Right atrium auricular region (tissue), 2 donors: ENCODE data around the gene ATG7. TPM values are rescaled to one million over a fixed set of nuclear protein-coding genes. Genes with fewer than 3 reads are reported as not detected.
"Not testable (repeated sequence)": the region's sequence is repeated elsewhere in the genome, so short reads cannot be mapped to it uniquely, and the experiment has no call there.

ENCODE experiments used
- DNase-seq: peaks from one replicate; pipeline ENCODE4 v3.0.0-alpha.2; 2019; ENCODE audit warnings: low spot score
- H3K27ac ChIP-seq, 2 donors: fragments of 200-600 bp; sonication (generic); 1 replicate in 1 of 2; 2 replicates in 1 of 2; pipeline ENCODE4 v1.5.1; 2016 to 2019
- H3K27me3 ChIP-seq, 2 donors: fragments of 200-600 bp; sonication (generic); one replicate each; pipeline versions ENCODE4 v1.5.1 to v1.6.0; 2017 to 2019
- H3K36me3 ChIP-seq: fragments of 200-600 bp; sonication (generic); one replicate; pipeline ENCODE4 v1.5.1; 2016
- H3K4me1 ChIP-seq, 2 donors: fragments of 200-600 bp; sonication (generic); one replicate each; pipeline versions ENCODE4 v1.5.1 to v1.6.0; 2017 to 2019
- H3K4me3 ChIP-seq, 2 donors: fragments of 200-600 bp; sonication (generic); 1 replicate in 1 of 2; 2 replicates in 1 of 2; pipeline ENCODE4 v1.5.1; 2017 to 2019; ENCODE audit warnings: mild to moderate bottlenecking in 1 of 2, moderate library complexity in 1 of 2
- H3K9me3 ChIP-seq, 2 donors: fragments of 200-600 bp; sonication (generic); one replicate each; pipeline ENCODE4 v1.5.1; 2019
- total RNA-seq, 2 donors: library from RNA; depleted of rRNA; stranded (reverse); fragments of >200 nt; gene quantifications; one replicate each; pipeline ENCODE4 v1.1.0, GENCODE V29; 2016
- TF ChIP-seq, protein P1 (sequence below), 2 donors: fragments of 200-600 bp; sonication (generic); IDR thresholded peaks; one replicate each; pipeline ENCODE4 v1.5.1; 2019; ENCODE audit warnings: antibody characterized with exemption in 2 of 2

ATG7 gene
- total RNA-seq, 2 donors from 2014 or later, result 15.2 to 23.8 TPM

DNA sequence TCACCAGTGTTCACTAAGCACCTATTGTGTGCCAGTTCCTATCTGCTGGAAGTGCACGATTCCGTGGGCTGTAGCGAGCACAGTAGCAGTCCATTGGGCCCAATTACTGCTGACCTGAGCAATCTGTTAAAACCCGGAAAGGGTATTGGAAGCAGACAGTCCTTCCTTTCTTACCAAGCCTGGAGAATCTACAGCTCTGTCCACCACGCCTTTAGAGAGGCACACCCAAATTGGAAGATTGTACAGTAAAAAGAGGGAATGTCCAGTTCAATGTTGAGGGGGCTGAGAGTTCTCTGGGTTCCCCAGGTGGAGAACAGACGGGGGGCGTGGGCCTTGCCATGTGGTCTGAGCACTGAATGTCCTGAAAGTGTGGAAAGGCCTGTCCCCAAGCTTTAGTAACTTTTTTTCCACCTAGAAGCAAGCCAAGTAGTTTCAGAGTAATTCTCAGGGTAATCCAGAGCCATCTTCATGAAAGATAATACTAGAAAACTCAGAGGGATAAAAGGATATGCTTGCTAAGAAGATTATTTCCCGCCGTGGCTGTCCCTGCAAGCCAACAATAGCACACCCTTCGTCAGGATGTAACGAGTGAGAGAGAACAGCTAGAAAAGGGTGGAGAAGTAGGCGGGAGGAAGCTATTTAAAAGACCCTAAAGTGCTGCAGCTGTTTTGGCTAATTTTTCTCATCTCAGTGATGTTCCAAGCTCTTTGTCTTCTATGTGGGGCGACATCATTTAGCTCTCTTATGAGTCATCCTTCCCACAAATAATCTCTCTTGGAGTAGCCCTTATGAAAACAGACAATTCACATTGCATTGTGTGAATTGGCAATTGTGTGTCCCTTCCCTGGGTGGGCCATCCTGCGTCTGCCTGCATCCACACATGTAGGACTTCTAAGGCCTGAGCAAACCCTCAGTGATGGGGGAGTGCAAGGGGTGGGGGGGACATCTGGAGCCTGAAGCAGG is 181.0 kb downstream of the ATG7 start:
- Histone ChIP-seq H3K9me3 (no peaks in the 10 kb centered on the region), H3K4me3 (no peak overlapping the region), H3K27ac (peak overlapping the region; percentile 40 to 55), H3K27me3 (no peaks in the 10 kb centered on the region), H3K36me3 (no peaks in the 10 kb centered on the region), H3K4me1 (peaks cover 0 to 13% of the 10 kb centered on the region in 2 donors)
- no peak for DNase-seq
- TF ChIP-seq, protein P1, sequence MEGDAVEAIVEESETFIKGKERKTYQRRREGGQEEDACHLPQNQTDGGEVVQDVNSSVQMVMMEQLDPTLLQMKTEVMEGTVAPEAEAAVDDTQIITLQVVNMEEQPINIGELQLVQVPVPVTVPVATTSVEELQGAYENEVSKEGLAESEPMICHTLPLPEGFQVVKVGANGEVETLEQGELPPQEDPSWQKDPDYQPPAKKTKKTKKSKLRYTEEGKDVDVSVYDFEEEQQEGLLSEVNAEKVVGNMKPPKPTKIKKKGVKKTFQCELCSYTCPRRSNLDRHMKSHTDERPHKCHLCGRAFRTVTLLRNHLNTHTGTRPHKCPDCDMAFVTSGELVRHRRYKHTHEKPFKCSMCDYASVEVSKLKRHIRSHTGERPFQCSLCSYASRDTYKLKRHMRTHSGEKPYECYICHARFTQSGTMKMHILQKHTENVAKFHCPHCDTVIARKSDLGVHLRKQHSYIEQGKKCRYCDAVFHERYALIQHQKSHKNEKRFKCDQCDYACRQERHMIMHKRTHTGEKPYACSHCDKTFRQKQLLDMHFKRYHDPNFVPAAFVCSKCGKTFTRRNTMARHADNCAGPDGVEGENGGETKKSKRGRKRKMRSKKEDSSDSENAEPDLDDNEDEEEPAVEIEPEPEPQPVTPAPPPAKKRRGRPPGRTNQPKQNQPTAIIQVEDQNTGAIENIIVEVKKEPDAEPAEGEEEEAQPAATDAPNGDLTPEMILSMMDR (IDR thresholded peaks at IDR 0.05), result no peak

DNA sequence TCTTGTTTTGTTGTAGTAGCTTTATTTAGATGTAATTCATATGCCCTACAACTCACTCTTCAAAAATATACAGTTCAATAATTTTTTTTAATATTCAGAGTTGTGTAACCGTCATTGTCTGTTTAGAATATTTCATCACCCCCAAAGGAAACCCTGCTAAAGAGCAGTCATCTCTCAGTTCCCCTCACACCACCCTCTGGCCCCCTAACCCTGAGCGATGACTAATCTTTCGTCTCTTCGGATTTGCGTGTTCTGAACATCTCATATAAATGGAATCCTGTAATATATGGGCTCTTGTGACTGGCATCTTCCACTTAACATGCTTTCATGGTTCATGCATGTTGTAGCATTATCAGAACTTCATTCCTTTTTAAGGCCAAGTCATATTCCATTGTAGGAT is 183.8 kb downstream of the ATG7 start:
- Histone ChIP-seq H3K4me3 (no peak overlapping the region), H3K36me3 (no peaks in the 10 kb centered on the region), H3K27ac (no peak overlapping the region), H3K4me1 (peaks cover 0 to 13% of the 10 kb centered on the region in 2 donors), H3K9me3 (no peaks in the 10 kb centered on the region), H3K27me3 (no peaks in the 10 kb centered on the region)
- TF ChIP-seq, protein P1 (IDR thresholded peaks at IDR 0.05), result no peak
- no peak for DNase-seq

DNA sequence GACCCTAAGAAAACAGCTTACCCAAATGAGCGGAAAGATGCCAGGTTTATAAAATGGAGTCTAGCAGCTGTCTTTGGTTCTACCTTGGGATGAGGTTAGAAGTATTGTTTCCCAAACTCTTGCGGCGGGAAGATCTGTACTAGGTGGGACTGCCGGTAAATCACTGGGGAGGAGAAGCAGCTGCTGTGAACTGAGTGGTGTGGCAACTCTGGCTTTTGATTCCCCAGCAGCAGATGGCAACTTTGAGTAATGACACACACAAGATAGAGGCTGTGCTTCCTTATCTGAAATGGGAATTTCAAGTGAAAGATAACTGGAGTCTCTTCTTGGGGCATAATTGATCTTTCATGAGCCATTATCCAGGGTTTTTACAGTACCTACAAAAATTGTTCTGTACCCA is 184.9 kb downstream of the ATG7 start:
- Histone ChIP-seq H3K9me3 (no peaks in the 10 kb centered on the region), H3K4me3 (no peak overlapping the region), H3K36me3 (no peaks in the 10 kb centered on the region), H3K27me3 (no peaks in the 10 kb centered on the region), H3K4me1 (peaks cover 0 to 13% of the 10 kb centered on the region in 2 donors), H3K27ac (no peak overlapping the region)
- TF ChIP-seq, protein P1 (IDR thresholded peaks at IDR 0.05), result no peak
- DNase-seq, result no peak

DNA sequence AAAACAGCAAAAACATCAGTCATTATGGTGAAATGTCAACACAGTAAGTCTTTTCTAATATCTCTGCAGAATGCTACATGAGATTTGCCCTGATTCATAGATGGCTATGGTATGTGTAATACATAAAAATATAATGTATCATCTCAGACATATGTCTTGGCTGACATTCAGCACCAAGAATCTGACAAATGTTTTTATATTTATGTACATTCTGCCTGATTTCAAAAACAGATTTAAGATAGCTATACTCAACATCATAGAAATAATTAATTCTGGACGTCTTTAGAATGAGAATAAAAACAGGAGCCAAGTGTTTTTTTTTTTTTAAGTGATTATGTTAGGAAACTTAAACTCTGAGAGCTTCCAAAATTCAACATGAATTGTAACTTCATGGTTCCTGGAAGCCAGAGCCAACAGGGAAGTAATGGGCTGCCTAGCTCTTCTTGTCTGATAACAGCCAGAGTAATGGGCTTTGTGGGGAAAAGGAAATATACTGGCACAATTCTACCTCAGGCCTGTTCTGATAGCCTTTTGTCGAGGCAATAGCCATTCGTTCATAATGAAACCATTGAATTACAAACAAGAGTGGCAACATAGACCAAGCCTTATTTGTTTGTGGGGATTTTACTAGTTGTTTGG is 187.1 kb downstream of the ATG7 start:
- Histone ChIP-seq H3K9me3 (no peaks in the 10 kb centered on the region), H3K27ac (no peak overlapping the region), H3K27me3 (no peaks in the 10 kb centered on the region), H3K36me3 (no peaks in the 10 kb centered on the region), H3K4me1 (peaks cover 0 to 1% of the 10 kb centered on the region in 2 donors), H3K4me3 (no peak overlapping the region)
- DNase-seq, result no peak
- TF ChIP-seq, protein P1 (IDR thresholded peaks at IDR 0.05), result no peak

DNA sequence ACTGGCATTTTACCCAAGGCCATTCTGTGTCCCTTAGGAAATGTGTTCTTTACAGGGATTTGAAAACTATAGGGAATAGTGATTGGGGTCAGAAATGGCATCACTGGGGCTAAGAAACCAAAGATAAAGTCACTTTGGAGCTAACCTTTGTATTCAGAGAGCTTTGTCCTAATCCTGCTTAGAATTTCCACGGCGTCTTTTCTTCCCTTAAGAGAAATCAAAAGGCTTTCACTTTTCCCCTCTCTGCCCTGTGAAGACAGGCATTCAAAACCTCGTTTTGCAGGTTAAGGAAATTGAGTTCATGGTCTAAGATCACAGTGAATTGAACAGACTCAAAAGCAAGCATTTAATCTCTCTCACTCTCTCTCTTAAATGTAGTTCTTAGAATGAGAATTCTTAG is 189.0 kb downstream of the ATG7 start:
- no peak for DNase-seq
- no peaks in the 10 kb centered on the region for H3K27me3 ChIP-seq
- no peak overlapping the region for H3K27ac ChIP-seq
- TF ChIP-seq, protein P1 (IDR thresholded peaks at IDR 0.05), result no peak
- H3K9me3 ChIP-seq, result no peaks in the 10 kb centered on the region
- H3K4me1 ChIP-seq, result peaks cover 0 to 19% of the 10 kb centered on the region in 2 donors
- no peaks in the 10 kb centered on the region for H3K36me3 ChIP-seq
- H3K4me3 ChIP-seq, result no peak overlapping the region

DNA sequence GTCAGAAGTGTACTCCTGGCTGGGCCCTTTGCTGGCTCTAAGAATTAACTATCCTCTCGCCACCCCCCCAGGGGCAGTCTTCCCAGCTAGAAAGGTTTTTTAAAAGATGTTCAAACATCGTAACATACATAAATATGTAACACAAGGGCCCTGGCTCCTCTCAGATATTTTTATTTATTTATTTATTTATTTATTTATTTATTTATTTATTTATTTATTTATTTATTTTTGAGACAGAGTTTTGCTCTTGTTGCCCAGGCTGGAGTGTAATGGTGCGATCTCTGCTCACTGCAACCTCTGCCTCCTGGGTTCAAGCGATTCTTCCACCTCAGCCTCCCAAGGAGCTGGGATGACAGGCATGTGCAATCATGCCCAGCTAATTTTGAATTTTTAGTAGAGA is 190.5 kb downstream of the ATG7 start:
- DNase-seq, H3K27ac ChIP-seq, H3K9me3 ChIP-seq, H3K36me3 ChIP-seq, H3K4me3 ChIP-seq, H3K27me3 ChIP-seq: not testable (repeated sequence)
- H3K4me1 ChIP-seq, result peaks cover 0 to 30% of the 10 kb centered on the region in 2 donors
